ENCODE measurements around the gene FKRP.

FKRP gene

DNA sequence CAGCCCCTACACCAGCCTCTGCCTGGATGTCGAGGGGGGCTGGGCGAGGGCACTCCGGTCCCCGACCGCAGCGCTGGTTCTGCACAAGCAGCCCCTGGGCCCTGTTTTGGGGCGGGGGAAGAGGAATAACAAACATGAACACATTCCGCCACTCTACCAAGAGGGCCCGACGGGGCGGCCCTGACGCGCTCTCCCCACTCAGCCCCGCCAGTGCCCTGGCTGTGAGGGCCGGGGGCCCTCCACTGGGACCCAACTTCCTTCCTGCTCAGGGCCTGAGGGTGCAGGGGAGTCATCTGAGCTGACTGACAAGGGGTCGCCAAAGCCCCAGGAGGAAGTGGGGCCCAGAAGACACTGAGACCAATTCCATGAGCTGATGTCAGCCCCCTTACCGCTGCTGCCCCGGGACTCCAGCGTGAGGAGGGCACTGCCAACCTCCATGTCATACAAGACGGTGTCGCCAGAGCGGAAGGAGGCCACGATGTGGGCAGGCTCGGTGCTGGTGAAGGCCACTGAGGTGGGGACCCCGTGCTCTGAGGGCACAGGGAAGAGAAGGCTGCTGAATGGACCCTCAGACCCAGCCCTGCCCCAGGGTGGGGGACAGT, 23.3 kb upstream of the FKRP start:
- DNase-seq: no peak
- H3K9ac ChIP-seq (ENCODE audit: low read length): no peak overlapping the region
- H3K4me1 ChIP-seq (ENCODE audit: low read length): peaks cover 12% of the 10 kb centered on the region
- H3K36me3 ChIP-seq (replicated peaks; ENCODE audit: insufficient read depth, low read length): no peaks in the 10 kb centered on the region
- no peak overlapping the region for H3K27ac ChIP-seq (ENCODE audit: low read length)
- no peak overlapping the region for H3K4me3 ChIP-seq (ENCODE audit: low read length)
- TF ChIP-seq EZH2 (optimal IDR thresholded peaks at IDR 0.05; ENCODE audit: low read depth, low read length): no peak
- TF ChIP-seq, protein P1, sequence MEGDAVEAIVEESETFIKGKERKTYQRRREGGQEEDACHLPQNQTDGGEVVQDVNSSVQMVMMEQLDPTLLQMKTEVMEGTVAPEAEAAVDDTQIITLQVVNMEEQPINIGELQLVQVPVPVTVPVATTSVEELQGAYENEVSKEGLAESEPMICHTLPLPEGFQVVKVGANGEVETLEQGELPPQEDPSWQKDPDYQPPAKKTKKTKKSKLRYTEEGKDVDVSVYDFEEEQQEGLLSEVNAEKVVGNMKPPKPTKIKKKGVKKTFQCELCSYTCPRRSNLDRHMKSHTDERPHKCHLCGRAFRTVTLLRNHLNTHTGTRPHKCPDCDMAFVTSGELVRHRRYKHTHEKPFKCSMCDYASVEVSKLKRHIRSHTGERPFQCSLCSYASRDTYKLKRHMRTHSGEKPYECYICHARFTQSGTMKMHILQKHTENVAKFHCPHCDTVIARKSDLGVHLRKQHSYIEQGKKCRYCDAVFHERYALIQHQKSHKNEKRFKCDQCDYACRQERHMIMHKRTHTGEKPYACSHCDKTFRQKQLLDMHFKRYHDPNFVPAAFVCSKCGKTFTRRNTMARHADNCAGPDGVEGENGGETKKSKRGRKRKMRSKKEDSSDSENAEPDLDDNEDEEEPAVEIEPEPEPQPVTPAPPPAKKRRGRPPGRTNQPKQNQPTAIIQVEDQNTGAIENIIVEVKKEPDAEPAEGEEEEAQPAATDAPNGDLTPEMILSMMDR (IDR thresholded peaks at IDR 0.05; ENCODE audit: low read length): no peak
- TF ChIP-seq EZH2phosphoT487 (IDR thresholded peaks at IDR 0.05; ENCODE audit: low read length): no peak
- H4K20me1 ChIP-seq (ENCODE audit: insufficient read depth, low read length): no peaks in the 10 kb centered on the region
- H2AFZ ChIP-seq (ENCODE audit: low read length): no peak overlapping the region
- no peaks in the 10 kb centered on the region for H3K9me3 ChIP-seq (replicated peaks; ENCODE audit: insufficient read depth, low read length)
- H3K27me3 ChIP-seq (replicated peaks; ENCODE audit: insufficient read depth, low read length): no peaks in the 10 kb centered on the region
- peaks cover 15% of the 10 kb centered on the region for H3K79me2 ChIP-seq (ENCODE audit: low read length)
- no peak overlapping the region for H3K4me2 ChIP-seq (ENCODE audit: low read depth, low read length)
- H3F3A ChIP-seq (ENCODE audit: insufficient read depth, low read length): peaks cover 16% of the 10 kb centered on the region
- no peaks in the 10 kb centered on the region for H3K9me2 ChIP-seq (replicated peaks; ENCODE audit: insufficient read depth, low read length)

DNA sequence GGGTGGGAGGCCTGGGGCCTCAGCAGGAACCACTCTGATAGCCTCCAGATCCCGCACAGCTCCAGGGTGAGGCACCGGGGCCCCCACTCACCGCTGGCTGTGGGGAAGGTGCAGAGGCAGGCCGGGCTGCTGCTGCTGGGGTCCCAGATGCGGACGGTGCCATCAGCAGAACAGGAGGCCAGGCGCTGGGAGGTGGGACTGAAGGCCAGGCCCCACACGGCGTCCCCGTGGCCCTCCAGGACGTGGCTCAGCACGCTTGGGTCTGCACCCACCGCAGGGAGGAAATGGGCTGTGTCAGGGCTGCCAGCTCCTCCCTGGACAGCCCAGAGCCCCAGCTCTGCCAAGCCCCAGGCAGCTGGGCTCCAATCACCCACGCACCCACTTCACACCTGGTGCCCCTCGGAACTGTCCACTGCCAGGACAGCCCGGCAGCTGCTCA, 22.8 kb upstream of the FKRP start:
- Histone ChIP-seq H3F3A (ENCODE audit: insufficient read depth, low read length) (peaks cover 11% of the 10 kb centered on the region), H2AFZ (ENCODE audit: low read length) (no peak overlapping the region), H3K27ac (ENCODE audit: low read length) (no peak overlapping the region), H3K4me2 (ENCODE audit: low read depth, low read length) (no peak overlapping the region), H3K36me3 (replicated peaks; ENCODE audit: insufficient read depth, low read length) (no peaks in the 10 kb centered on the region), H4K20me1 (ENCODE audit: insufficient read depth, low read length) (0 out of 2 replicates have a peak, but pooled peaks cover under 1% of the 10 kb centered on the region), H3K9me2 (replicated peaks; ENCODE audit: insufficient read depth, low read length) (no peaks in the 10 kb centered on the region), H3K4me1 (ENCODE audit: low read length) (peaks cover 12% of the 10 kb centered on the region), H3K27me3 (replicated peaks; ENCODE audit: insufficient read depth, low read length) (no peaks in the 10 kb centered on the region), H3K9me3 (replicated peaks; ENCODE audit: insufficient read depth, low read length) (no peaks in the 10 kb centered on the region), H3K4me3 (ENCODE audit: low read length) (no peak overlapping the region), H3K9ac (ENCODE audit: low read length) (no peak overlapping the region), H3K79me2 (ENCODE audit: low read length) (peaks cover 17% of the 10 kb centered on the region)
- no peak for TF ChIP-seq EZH2 (optimal IDR thresholded peaks at IDR 0.05; ENCODE audit: low read depth, low read length)
- TF ChIP-seq EZH2phosphoT487 (IDR thresholded peaks at IDR 0.05; ENCODE audit: low read length): no peak
- TF ChIP-seq, protein P1 (IDR thresholded peaks at IDR 0.05; ENCODE audit: low read length): no peak
- no peak for DNase-seq

DNA sequence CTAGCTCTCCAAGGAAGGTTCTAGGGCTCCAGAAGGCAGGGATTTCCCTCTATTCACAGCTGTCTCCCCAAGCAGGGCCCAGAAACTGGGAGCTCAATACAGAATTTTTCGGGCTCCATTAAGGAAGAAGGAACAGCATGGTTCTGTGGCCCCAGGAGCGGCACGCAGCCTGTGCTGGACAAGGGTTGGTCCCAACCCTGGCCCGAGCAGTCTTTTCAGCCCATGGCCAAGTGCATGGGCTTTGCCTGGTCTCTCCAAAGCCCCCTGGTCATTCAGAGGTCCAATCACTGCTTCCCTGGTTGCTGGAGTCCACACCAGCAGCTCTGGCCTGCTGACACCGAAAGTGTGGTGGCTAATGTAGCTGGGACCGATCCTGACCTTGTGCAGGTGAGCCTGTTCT, 22.4 kb upstream of the FKRP start:
- Histone ChIP-seq H3K36me3 (replicated peaks; ENCODE audit: insufficient read depth, low read length) (0 out of 2 replicates have a peak, but pooled peaks cover 3% of the 10 kb centered on the region), H3K27ac (ENCODE audit: low read length) (no peak overlapping the region)

More for the DNA sequence above, 22.4 kb upstream of the FKRP start:
- no peak for DNase-seq
- peaks cover 6% of the 10 kb centered on the region for H3F3A ChIP-seq (ENCODE audit: insufficient read depth, low read length)
- no peak overlapping the region for H2AFZ ChIP-seq (ENCODE audit: low read length)
- H3K4me2 ChIP-seq (ENCODE audit: low read depth, low read length): no peak overlapping the region
- peaks cover 11% of the 10 kb centered on the region for H3K4me1 ChIP-seq (ENCODE audit: low read length)
- H3K9me2 ChIP-seq (replicated peaks; ENCODE audit: insufficient read depth, low read length): no peaks in the 10 kb centered on the region
- no peak overlapping the region for H3K4me3 ChIP-seq (ENCODE audit: low read length)
- H3K9me3 ChIP-seq (replicated peaks; ENCODE audit: insufficient read depth, low read length): no peaks in the 10 kb centered on the region
- H3K79me2 ChIP-seq (ENCODE audit: low read length): peaks cover 21% of the 10 kb centered on the region
- TF ChIP-seq EZH2 (optimal IDR thresholded peaks at IDR 0.05; ENCODE audit: low read depth, low read length) (no peak), EZH2phosphoT487 (IDR thresholded peaks at IDR 0.05; ENCODE audit: low read length) (no peak)
- TF ChIP-seq, protein P1 (IDR thresholded peaks at IDR 0.05; ENCODE audit: low read length): no peak
- H4K20me1 ChIP-seq (ENCODE audit: insufficient read depth, low read length): 0 out of 2 replicates have a peak, but pooled peaks cover 4% of the 10 kb centered on the region
- no peaks in the 10 kb centered on the region for H3K27me3 ChIP-seq (replicated peaks; ENCODE audit: insufficient read depth, low read length)
- H3K9ac ChIP-seq (ENCODE audit: low read length): no peak overlapping the region

All from MM.1S (cell line).